H1 (cell line): ENCODE results near the gene TUBGCP3. TPM values are rescaled to one million over a fixed set of nuclear protein-coding genes. Genes with fewer than 3 reads are reported as not detected.

ENCODE experiments used
- ASH2L ChIP-seq: fragments of 200-600, 300-600 bp; sonication (generic); IDR thresholded peaks from one replicate; pipeline ENCODE4 v1.7.1; 2017; ENCODE audit warnings: low read length
- BACH1 ChIP-seq: IDR thresholded peaks from 2 replicates; pipeline ENCODE4 v1.6.1; 2012; ENCODE audit warnings: low read length, improper control_type of control experiment
- CBX5 ChIP-seq: fragments of 300-800, 300-1000 bp; sonication (generic); IDR thresholded peaks from 2 replicates; pipeline ENCODE4 v1.7.1; 2016; ENCODE audit warnings: antibody characterized with exemption, low read length, low read depth
- CHD1 ChIP-seq: IDR thresholded peaks from 2 replicates; pipeline ENCODE4 v1.6.1; 2012; ENCODE audit warnings: low read depth, low read length, improper control_type of control experiment
- CTBP2 ChIP-seq: IDR thresholded peaks from 2 replicates; pipeline ENCODE4 v1.7.0; 2011; ENCODE audit warnings: borderline replicate concordance, mild to moderate bottlenecking, moderate library complexity, mixed read lengths, low read length; ENCODE audit not compliant: insufficient read depth, insufficient read length
- FOSL1 ChIP-seq: IDR thresholded peaks from 2 replicates; pipeline ENCODE4 v1.6.1; 2011; ENCODE audit warnings: mild to moderate bottlenecking, low read depth, low read length, moderate library complexity; ENCODE audit not compliant: insufficient read depth
- HDAC2 ChIP-seq, 2 experiments: fragments of 300-600 bp in 1 of 2; sonication (generic) in 1 of 2; IDR thresholded peaks; 2 replicates each; pipeline ENCODE4 v1.6.1; 2011 to 2012; ENCODE audit warnings: low read depth in 2 of 2, low read length in 2 of 2, mild to moderate bottlenecking in 2 of 2, moderate library complexity in 2 of 2, borderline replicate concordance in 1 of 2, inconsistent platforms in 1 of 2
- MAFK ChIP-seq: IDR thresholded peaks from 2 replicates; pipeline ENCODE4 v1.6.1; 2012; ENCODE audit warnings: low read depth, mild to moderate bottlenecking, improper control_type of control experiment, low read length
- POLR2AphosphoS5 ChIP-seq: IDR thresholded peaks from 2 replicates; pipeline ENCODE4 v1.6.1; 2011; ENCODE audit warnings: low read depth, low read length
- POU5F1 ChIP-seq: IDR thresholded peaks from 2 replicates; pipeline ENCODE4 v1.6.1; 2011; ENCODE audit warnings: low read depth, mild to moderate bottlenecking, low read length, moderate library complexity
- RAD21 ChIP-seq, 2 experiments: IDR thresholded peaks in 1 of 2; conservative IDR thresholded peaks in 1 of 2; 2 replicates each; pipeline ENCODE4 v1.6.1; 2011; ENCODE audit warnings: low read depth in 2 of 2, low read length in 2 of 2, improper control_type of control experiment in 1 of 2, inconsistent platforms in 1 of 2, mild to moderate bottlenecking in 1 of 2, moderate library complexity in 1 of 2
- RNF2 ChIP-seq: fragments of 200-900, 300-1000 bp; sonication (generic); IDR thresholded peaks from 2 replicates; pipeline ENCODE4 v1.7.1; 2016; ENCODE audit warnings: borderline replicate concordance, low read depth, mild to moderate bottlenecking, antibody characterized with exemption, low read length; ENCODE audit not compliant: poor library complexity, severe bottlenecking; ENCODE audit errors: missing control alignments
- RXRA ChIP-seq: IDR thresholded peaks from 2 replicates; pipeline ENCODE4 v1.6.1; 2011; ENCODE audit warnings: low read depth, mild to moderate bottlenecking, low read length, moderate library complexity; ENCODE audit not compliant: insufficient read depth
- SIRT6 ChIP-seq: IDR thresholded peaks from one replicate; pipeline ENCODE4 v1.7.1; 2012; ENCODE audit warnings: low read length, inconsistent platforms
- SIX5 ChIP-seq: IDR thresholded peaks from 2 replicates; pipeline ENCODE4 v1.6.1; 2011; ENCODE audit warnings: mild to moderate bottlenecking, low read depth, low read length
- TAF1 ChIP-seq: IDR thresholded peaks from 2 replicates; pipeline ENCODE4 v1.6.1; 2011; ENCODE audit warnings: mild to moderate bottlenecking, low read depth, low read length
- YY1 ChIP-seq: IDR thresholded peaks from 2 replicates; pipeline ENCODE4 v1.6.1; 2011; ENCODE audit warnings: low read depth, mild to moderate bottlenecking, low read length
- polyA plus RNA-seq, 7 experiments: library from polyadenylated mRNA; depleted of rRNA in 3 of 7; stranded (reverse) in 5 of 7; unstranded in 2 of 7; fragments of >200 nt in 5 of 7; fragments of 200-250 nt in 2 of 7; gene quantifications; 1 replicate in 5 of 7; 2 replicates in 1 of 7; 4 replicates in 1 of 7; pipeline versions ENCODE4 v1.2.1 to v1.2.3, GENCODE V29; 2011 to 2013; ENCODE audit warnings: missing spikeins in 2 of 7, mixed read lengths in 2 of 7
- total RNA-seq: library from RNA; stranded (reverse); fragmentation: NEBNext Ultra II Directional; extraction: Animal tissue kit (Norgen Biotek cat#: 25700); gene quantifications from 2 replicates; pipeline ENCODE4 v1.2.1, GENCODE V29; 2021
- TF ChIP-seq, protein P1 (sequence below): IDR thresholded peaks from 2 replicates; pipeline ENCODE4 v1.6.1; 2011; ENCODE audit warnings: low read length, improper control_type of control experiment

The TUBGCP3 gene
- total and polyA plus RNA-seq, 2 of the 8 experiments (the other 6 are each of a cell fraction or from before 2014, with no cell fraction given): 27.0 to 31.7 TPM

DNA sequence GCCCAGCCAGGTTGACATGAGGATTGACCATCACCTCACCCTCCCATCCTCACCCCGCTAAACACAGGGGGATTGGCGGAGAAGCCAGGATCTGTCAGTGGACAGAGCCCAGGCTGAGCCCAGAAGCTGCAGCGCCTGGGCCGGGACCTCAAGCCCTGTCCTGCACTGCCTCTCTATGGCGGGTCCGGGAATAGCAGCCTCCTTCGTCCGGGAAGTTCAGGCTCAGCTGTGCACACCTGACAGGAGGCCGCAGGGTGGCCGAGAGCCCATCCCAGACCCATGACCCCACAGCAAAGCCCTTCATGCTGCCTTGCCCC lies 144.0 kb downstream of the TUBGCP3 start (continued):
- no peak for TF ChIP-seq CHD1
- TF ChIP-seq ASH2L: no peak
- TF ChIP-seq, protein P1, sequence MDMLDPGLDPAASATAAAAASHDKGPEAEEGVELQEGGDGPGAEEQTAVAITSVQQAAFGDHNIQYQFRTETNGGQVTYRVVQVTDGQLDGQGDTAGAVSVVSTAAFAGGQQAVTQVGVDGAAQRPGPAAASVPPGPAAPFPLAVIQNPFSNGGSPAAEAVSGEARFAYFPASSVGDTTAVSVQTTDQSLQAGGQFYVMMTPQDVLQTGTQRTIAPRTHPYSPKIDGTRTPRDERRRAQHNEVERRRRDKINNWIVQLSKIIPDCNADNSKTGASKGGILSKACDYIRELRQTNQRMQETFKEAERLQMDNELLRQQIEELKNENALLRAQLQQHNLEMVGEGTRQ: no peak
- TF ChIP-seq CBX5: no peak
- TF ChIP-seq POU5F1: no peak
- no peak for TF ChIP-seq CTBP2
- no peak for TF ChIP-seq SIRT6
- no peak for TF ChIP-seq YY1
- no peak for TF ChIP-seq MAFK
- no peak for TF ChIP-seq RNF2
- 0 out of 4 replicates have a peak, but pooled peaks of 1 of the 2 experiments have one; percentile 4 for TF ChIP-seq HDAC2 (IDR thresholded peaks at IDR 0.05; ENCODE audit: borderline replicate concordance in 1 of 2, low read depth in 2 of 2, low read length in 2 of 2)
- no peak for TF ChIP-seq SIX5
- no peak for TF ChIP-seq BACH1
- TF ChIP-seq RXRA: no peak
- TF ChIP-seq RAD21 (IDR thresholded peaks at IDR 0.05 in 1 of 2, conservative IDR thresholded peaks at IDR 0.05 in 1 of 2; ENCODE audit: low read depth in 2 of 2, low read length in 2 of 2): peak; percentile 100
- no peak for TF ChIP-seq POLR2AphosphoS5
- no peak for TF ChIP-seq TAF1
- TF ChIP-seq FOSL1: no peak
